HEK293 (cell line): Measurements from ENCODE around the gene KLK15.

ENCODE experiments used
- CTCF ChIA-PET: fragments of 350-600 bp; formaldehyde crosslinking; extraction: SDS; loops from one replicate; lab custom pipeline; 2021; ENCODE audit warnings: antibody characterized with exemption; lab: Yijun Ruan, JAX
- POLR2A ChIA-PET: fragments of 300-600 bp; formaldehyde crosslinking; extraction: SDS; loops from one replicate; lab custom pipeline; 2020; ENCODE audit warnings: antibody characterized with exemption, inconsistent platforms; lab: Yijun Ruan, JAX
- H3K27ac ChIP-seq: fragments of 200-500 bp; sonication (Bioruptor generic); 2 replicates; pipeline ENCODE4 v1.5.1; 2014; ENCODE audit warnings: low read depth, low read length, control low read depth, inconsistent platforms; ENCODE audit errors: extremely low read depth
- H3K36me3 ChIP-seq, 2 experiments: fragments of 200-500 bp in 1 of 2; sonication (Bioruptor generic) in 1 of 2; 1 replicate in 1 of 2; 2 replicates in 1 of 2; pipeline ENCODE4 v1.5.1; 2014 to 2017; ENCODE audit warnings: inconsistent platforms in 2 of 2, low read length in 2 of 2; ENCODE audit not compliant: control insufficient read depth in 2 of 2, insufficient read depth in 1 of 2
- H3K4me1 ChIP-seq: fragments of 200-500 bp; sonication (Bioruptor generic); 2 replicates; pipeline ENCODE4 v1.5.1; 2014; ENCODE audit warnings: mild to moderate bottlenecking, low read length, inconsistent platforms; ENCODE audit not compliant: control insufficient read depth, insufficient read depth
- H3K4me3 ChIP-seq: 2 replicates; pipeline ENCODE4 v1.5.1; 2011; ENCODE audit warnings: low read depth, mild to moderate bottlenecking, control low read depth, low read length, moderate library complexity
- H3K9me3 ChIP-seq: fragments of 200-500 bp; sonication (Bioruptor generic); 2 replicates; pipeline ENCODE4 v1.5.1; 2014; ENCODE audit warnings: low read depth, low read length, inconsistent platforms; ENCODE audit not compliant: control insufficient read depth, insufficient read depth
- BCL11B ChIP-seq: fragments of 450-650 bp; formaldehyde crosslinking; IDR thresholded peaks from 2 replicates; pipeline ENCODE4 v1.5.1; 2016; ENCODE audit warnings: low read depth, missing biosample characterization, missing genetic modification characterization
- EGR2 ChIP-seq: fragments of 450-650 bp; formaldehyde crosslinking; IDR thresholded peaks from 2 replicates; pipeline ENCODE4 v1.5.1; 2016; ENCODE audit warnings: low read depth, missing biosample characterization, missing genetic modification characterization
- GLIS1 ChIP-seq: fragments of 450-650 bp; formaldehyde crosslinking; IDR thresholded peaks from 2 replicates; pipeline ENCODE4 v1.5.1; 2016; ENCODE audit warnings: missing biosample characterization, missing genetic modification characterization
- GLIS2 ChIP-seq: fragments of 450-650 bp; formaldehyde crosslinking; IDR thresholded peaks from 2 replicates; pipeline ENCODE4 v1.5.1; 2016; ENCODE audit warnings: missing biosample characterization, missing genetic modification characterization
- HOXC10 ChIP-seq: sonication (generic); formaldehyde crosslinking; IDR thresholded peaks from 2 replicates; pipeline ENCODE4 v1.8.1; 2023; ENCODE audit warnings: mild to moderate bottlenecking, missing genetic modification reagents
- KLF1 ChIP-seq: fragments of 450-650 bp; formaldehyde crosslinking; IDR thresholded peaks from 2 replicates; pipeline ENCODE4 v1.5.1; 2016; ENCODE audit warnings: missing biosample characterization, missing genetic modification characterization
- KLF7 ChIP-seq: fragments of 450-650 bp; formaldehyde crosslinking; IDR thresholded peaks from 2 replicates; pipeline ENCODE4 v1.5.1; 2016; ENCODE audit warnings: missing biosample characterization, missing genetic modification characterization, borderline replicate concordance
- OVOL3 ChIP-seq: fragments of 450-650 bp; formaldehyde crosslinking; IDR thresholded peaks from 2 replicates; pipeline ENCODE4 v1.5.1; 2016; ENCODE audit warnings: missing biosample characterization, missing genetic modification characterization
- REPIN1 ChIP-seq: fragments of 450-650 bp; formaldehyde crosslinking; IDR thresholded peaks from 2 replicates; pipeline ENCODE4 v1.5.1; 2017; ENCODE audit warnings: missing biosample characterization, missing genetic modification characterization, low read depth
- ZBTB48 ChIP-seq: fragments of 450-650 bp; formaldehyde crosslinking; IDR thresholded peaks from 2 replicates; pipeline ENCODE4 v1.5.1; 2016; ENCODE audit warnings: missing biosample characterization, missing genetic modification characterization
- ZBTB7A ChIP-seq: fragments of 450-650 bp; formaldehyde crosslinking; IDR thresholded peaks from 2 replicates; pipeline ENCODE4 v1.5.1; 2016; ENCODE audit warnings: low read depth, missing biosample characterization, missing genetic modification characterization
- ZEB2 ChIP-seq: fragments of 450-650 bp; formaldehyde crosslinking; IDR thresholded peaks from 2 replicates; pipeline ENCODE4 v1.5.1; 2016; ENCODE audit warnings: missing biosample characterization, missing genetic modification characterization
- ZFHX2 ChIP-seq: fragments of 450-650 bp; formaldehyde crosslinking; conservative IDR thresholded peaks from 2 replicates; pipeline ENCODE4 v1.5.1; 2016; ENCODE audit warnings: missing biosample characterization, missing genetic modification characterization
- ZFP3 ChIP-seq: fragments of 450-650 bp; formaldehyde crosslinking; IDR thresholded peaks from 2 replicates; pipeline ENCODE4 v1.5.1; 2016; ENCODE audit warnings: low read depth, missing biosample characterization, missing genetic modification characterization
- ZNF202 ChIP-seq: fragments of 450-650 bp; formaldehyde crosslinking; IDR thresholded peaks from 2 replicates; pipeline ENCODE4 v1.5.1; 2016; ENCODE audit warnings: missing biosample characterization, missing genetic modification characterization, borderline replicate concordance
- ZNF248 ChIP-seq: fragments of 450-650 bp; formaldehyde crosslinking; IDR thresholded peaks from 2 replicates; pipeline ENCODE4 v1.5.1; 2017; ENCODE audit warnings: missing biosample characterization, missing genetic modification characterization
- ZNF37A ChIP-seq: fragments of 450-650 bp; IDR thresholded peaks from 2 replicates; pipeline ENCODE4 v1.5.1; 2018; ENCODE audit warnings: missing biosample characterization, missing genetic modification characterization
- ZNF571 ChIP-seq: fragments of 450-650 bp; formaldehyde crosslinking; IDR thresholded peaks from 2 replicates; pipeline ENCODE4 v1.5.0; 2017; ENCODE audit warnings: missing biosample characterization, missing genetic modification characterization
- ZNF660 ChIP-seq: fragments of 450-650 bp; IDR thresholded peaks from 2 replicates; pipeline ENCODE4 v1.5.1; 2018; ENCODE audit warnings: missing biosample characterization, mild to moderate bottlenecking, missing genetic modification characterization
- TF ChIP-seq, protein P1 (sequence below): fragments of 450-650 bp; formaldehyde crosslinking; IDR thresholded peaks from 2 replicates; pipeline ENCODE4 v1.5.1; 2016; ENCODE audit warnings: missing biosample characterization, missing genetic modification characterization
- TF ChIP-seq, protein P2 (sequence below): fragments of 450-650 bp; formaldehyde crosslinking; IDR thresholded peaks from 2 replicates; pipeline ENCODE4 v1.5.1; 2016; ENCODE audit warnings: missing biosample characterization, missing genetic modification characterization
- TF ChIP-seq, protein P3 (sequence below): fragments of 450-650 bp; formaldehyde crosslinking; IDR thresholded peaks from 2 replicates; pipeline ENCODE4 v1.5.1; 2016; ENCODE audit warnings: missing biosample characterization, missing genetic modification characterization, borderline replicate concordance
- TF ChIP-seq, protein P4 (sequence below): fragments of 450-650 bp; formaldehyde crosslinking; IDR thresholded peaks from 2 replicates; pipeline ENCODE4 v1.5.1; 2016; ENCODE audit warnings: missing biosample characterization, missing genetic modification characterization
- TF ChIP-seq, protein P5 (sequence below): fragments of 450-650 bp; formaldehyde crosslinking; IDR thresholded peaks from 2 replicates; pipeline ENCODE4 v1.5.1; 2017; ENCODE audit warnings: missing biosample characterization, missing genetic modification characterization
- TF ChIP-seq, protein P6 (sequence below): fragments of 450-650 bp; formaldehyde crosslinking; IDR thresholded peaks from 2 replicates; pipeline ENCODE4; 2016; ENCODE audit warnings: missing biosample characterization, missing genetic modification characterization

Gene KLK15

DNA sequence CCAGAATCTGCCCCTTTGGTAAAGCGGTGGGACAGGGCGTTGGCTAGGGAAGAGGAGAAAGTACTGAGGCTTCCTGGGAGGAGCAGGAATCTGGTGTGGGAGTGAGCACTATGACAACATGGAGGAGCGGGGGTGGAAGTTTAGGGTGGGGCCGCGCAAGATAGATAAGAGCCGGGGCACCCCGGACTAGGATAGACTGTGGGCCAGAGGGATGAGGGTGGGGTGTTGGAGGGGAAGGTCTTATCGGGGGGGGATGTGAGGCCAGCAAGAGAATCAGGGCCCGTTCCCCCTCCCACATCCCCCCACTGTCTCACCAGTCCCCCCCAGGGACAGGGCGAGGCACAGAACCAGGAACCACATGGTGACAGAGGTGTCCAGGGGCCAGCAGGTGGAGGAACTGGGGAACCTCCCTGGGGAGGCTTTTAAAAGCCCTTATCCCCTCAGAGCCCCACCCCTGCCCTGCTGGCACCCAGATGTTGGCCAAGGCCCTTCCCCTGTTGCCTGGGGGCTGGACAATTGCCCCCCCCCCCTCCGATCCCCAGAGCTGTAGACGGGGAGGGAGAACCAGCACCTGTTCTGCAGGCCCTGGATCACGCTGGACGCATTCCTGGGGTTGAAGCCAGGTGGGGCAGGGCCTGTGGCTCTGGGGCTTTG is 9.9 kb downstream of the KLK15 start, which contains the start of gene KLK1:
Gene KLK1, minus strand, starts transcription at position 399 of the 654 bp plus-strand sequence. Its CDS starts 39 bp downstream, at position 360.
- no peaks in the 10 kb centered on the region for H3K36me3 ChIP-seq
- H3K9me3 ChIP-seq: no peaks in the 10 kb centered on the region
- no peak within 1 kb of the TSS for H3K27ac ChIP-seq
- TF ChIP-seq, protein P1, sequence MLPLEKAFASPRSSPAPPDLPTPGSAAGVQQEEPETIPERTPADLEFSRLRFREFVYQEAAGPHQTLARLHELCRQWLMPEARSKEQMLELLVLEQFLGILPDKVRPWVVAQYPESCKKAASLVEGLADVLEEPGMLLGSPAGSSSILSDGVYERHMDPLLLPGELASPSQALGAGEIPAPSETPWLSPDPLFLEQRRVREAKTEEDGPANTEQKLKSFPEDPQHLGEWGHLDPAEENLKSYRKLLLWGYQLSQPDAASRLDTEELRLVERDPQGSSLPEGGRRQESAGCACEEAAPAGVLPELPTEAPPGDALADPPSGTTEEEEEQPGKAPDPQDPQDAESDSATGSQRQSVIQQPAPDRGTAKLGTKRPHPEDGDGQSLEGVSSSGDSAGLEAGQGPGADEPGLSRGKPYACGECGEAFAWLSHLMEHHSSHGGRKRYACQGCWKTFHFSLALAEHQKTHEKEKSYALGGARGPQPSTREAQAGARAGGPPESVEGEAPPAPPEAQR (tag by site-specific recombination): no peak
- TF ChIP-seq ZBTB48 (tag by site-specific recombination) (no peak), KLF7 (tag by site-specific recombination) (no peak), ZNF660 (tag by site-specific recombination) (no peak), ZFP3 (no peak), ZNF571 (no peak), REPIN1 (tag by site-specific recombination) (no peak), ZEB2 (no peak), OVOL3 (no peak), KLF1 (tag by site-specific recombination) (peak; percentile 96), ZNF37A (tag by site-specific recombination) (no peak), ZBTB7A (tag by site-specific recombination) (no peak), ZNF202 (tag by site-specific recombination) (no peak), GLIS1 (tag by site-specific recombination) (peak; percentile 48), HOXC10 (CRISPR knock-in tag) (no peak), BCL11B (tag by site-specific recombination) (no peak), GLIS2 (tag by site-specific recombination) (no peak), EGR2 (tag by site-specific recombination) (peak; percentile 85), ZFHX2 (tag by site-specific recombination) (peak; percentile 91), ZNF248 (tag by site-specific recombination) (no peak)
- TF ChIP-seq, protein P2, sequence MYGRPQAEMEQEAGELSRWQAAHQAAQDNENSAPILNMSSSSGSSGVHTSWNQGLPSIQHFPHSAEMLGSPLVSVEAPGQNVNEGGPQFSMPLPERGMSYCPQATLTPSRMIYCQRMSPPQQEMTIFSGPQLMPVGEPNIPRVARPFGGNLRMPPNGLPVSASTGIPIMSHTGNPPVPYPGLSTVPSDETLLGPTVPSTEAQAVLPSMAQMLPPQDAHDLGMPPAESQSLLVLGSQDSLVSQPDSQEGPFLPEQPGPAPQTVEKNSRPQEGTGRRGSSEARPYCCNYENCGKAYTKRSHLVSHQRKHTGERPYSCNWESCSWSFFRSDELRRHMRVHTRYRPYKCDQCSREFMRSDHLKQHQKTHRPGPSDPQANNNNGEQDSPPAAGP (tag by site-specific recombination): peak; percentile 33; the same call in 1 of the 2 replicates
- TF ChIP-seq, protein P3, sequence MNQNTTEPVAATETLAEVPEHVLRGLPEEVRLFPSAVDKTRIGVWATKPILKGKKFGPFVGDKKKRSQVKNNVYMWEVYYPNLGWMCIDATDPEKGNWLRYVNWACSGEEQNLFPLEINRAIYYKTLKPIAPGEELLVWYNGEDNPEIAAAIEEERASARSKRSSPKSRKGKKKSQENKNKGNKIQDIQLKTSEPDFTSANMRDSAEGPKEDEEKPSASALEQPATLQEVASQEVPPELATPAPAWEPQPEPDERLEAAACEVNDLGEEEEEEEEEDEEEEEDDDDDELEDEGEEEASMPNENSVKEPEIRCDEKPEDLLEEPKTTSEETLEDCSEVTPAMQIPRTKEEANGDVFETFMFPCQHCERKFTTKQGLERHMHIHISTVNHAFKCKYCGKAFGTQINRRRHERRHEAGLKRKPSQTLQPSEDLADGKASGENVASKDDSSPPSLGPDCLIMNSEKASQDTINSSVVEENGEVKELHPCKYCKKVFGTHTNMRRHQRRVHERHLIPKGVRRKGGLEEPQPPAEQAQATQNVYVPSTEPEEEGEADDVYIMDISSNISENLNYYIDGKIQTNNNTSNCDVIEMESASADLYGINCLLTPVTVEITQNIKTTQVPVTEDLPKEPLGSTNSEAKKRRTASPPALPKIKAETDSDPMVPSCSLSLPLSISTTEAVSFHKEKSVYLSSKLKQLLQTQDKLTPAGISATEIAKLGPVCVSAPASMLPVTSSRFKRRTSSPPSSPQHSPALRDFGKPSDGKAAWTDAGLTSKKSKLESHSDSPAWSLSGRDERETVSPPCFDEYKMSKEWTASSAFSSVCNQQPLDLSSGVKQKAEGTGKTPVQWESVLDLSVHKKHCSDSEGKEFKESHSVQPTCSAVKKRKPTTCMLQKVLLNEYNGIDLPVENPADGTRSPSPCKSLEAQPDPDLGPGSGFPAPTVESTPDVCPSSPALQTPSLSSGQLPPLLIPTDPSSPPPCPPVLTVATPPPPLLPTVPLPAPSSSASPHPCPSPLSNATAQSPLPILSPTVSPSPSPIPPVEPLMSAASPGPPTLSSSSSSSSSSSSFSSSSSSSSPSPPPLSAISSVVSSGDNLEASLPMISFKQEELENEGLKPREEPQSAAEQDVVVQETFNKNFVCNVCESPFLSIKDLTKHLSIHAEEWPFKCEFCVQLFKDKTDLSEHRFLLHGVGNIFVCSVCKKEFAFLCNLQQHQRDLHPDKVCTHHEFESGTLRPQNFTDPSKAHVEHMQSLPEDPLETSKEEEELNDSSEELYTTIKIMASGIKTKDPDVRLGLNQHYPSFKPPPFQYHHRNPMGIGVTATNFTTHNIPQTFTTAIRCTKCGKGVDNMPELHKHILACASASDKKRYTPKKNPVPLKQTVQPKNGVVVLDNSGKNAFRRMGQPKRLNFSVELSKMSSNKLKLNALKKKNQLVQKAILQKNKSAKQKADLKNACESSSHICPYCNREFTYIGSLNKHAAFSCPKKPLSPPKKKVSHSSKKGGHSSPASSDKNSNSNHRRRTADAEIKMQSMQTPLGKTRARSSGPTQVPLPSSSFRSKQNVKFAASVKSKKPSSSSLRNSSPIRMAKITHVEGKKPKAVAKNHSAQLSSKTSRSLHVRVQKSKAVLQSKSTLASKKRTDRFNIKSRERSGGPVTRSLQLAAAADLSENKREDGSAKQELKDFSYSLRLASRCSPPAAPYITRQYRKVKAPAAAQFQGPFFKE (tag by site-specific recombination): no peak
- TF ChIP-seq, protein P4, sequence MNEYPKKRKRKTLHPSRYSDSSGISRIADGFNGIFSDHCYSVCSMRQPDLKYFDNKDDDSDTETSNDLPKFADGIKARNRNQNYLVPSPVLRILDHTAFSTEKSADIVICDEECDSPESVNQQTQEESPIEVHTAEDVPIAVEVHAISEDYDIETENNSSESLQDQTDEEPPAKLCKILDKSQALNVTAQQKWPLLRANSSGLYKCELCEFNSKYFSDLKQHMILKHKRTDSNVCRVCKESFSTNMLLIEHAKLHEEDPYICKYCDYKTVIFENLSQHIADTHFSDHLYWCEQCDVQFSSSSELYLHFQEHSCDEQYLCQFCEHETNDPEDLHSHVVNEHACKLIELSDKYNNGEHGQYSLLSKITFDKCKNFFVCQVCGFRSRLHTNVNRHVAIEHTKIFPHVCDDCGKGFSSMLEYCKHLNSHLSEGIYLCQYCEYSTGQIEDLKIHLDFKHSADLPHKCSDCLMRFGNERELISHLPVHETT (tag by site-specific recombination): no peak
- TF ChIP-seq, protein P5, sequence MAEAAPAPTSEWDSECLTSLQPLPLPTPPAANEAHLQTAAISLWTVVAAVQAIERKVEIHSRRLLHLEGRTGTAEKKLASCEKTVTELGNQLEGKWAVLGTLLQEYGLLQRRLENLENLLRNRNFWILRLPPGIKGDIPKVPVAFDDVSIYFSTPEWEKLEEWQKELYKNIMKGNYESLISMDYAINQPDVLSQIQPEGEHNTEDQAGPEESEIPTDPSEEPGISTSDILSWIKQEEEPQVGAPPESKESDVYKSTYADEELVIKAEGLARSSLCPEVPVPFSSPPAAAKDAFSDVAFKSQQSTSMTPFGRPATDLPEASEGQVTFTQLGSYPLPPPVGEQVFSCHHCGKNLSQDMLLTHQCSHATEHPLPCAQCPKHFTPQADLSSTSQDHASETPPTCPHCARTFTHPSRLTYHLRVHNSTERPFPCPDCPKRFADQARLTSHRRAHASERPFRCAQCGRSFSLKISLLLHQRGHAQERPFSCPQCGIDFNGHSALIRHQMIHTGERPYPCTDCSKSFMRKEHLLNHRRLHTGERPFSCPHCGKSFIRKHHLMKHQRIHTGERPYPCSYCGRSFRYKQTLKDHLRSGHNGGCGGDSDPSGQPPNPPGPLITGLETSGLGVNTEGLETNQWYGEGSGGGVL (tag by site-specific recombination): peak; percentile 33; the same call in 1 of the 2 replicates
- TF ChIP-seq, protein P6, sequence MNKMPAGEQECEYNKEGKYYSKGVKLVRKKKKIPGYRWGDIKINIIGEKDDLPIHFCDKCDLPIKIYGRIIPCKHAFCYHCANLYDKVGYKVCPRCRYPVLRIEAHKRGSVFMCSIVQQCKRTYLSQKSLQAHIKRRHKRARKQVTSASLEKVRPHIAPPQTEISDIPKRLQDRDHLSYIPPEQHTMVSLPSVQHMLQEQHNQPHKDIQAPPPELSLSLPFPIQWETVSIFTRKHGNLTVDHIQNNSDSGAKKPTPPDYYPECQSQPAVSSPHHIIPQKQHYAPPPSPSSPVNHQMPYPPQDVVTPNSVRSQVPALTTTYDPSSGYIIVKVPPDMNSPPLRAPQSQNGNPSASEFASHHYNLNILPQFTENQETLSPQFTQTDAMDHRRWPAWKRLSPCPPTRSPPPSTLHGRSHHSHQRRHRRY (tag by site-specific recombination): no peak
- H3K4me3 ChIP-seq: no peak within 1 kb of the TSS
- H3K4me1 ChIP-seq: no peaks in the 10 kb centered on the region
- POLR2A ChIA-PET: interaction anchor here (1.3 kb wide), 1 partner anchor 19 kb away, joined by 6 read pairs; no protein-coding TSS in a partner anchor
- CTCF ChIA-PET: interaction anchor here (1.4 kb wide), 1 partner anchor 99 kb away, joined by 3 read pairs; no protein-coding TSS in a partner anchor
